Fibroblast of mammary gland (primary cell): ENCODE measurements around the gene LYZL6.
A peak's percentile ranks its signal among the peaks of the same experiment; 100 is the strongest.

ENCODE experiments used
- DNase-seq: peaks from one replicate; pipeline ENCODE4 v3.0.0-alpha.2; 2010; ENCODE audit warnings: low read depth
- H3K4me3 ChIP-seq: 2 replicates; pipeline ENCODE4 v1.5.1; 2011; ENCODE audit warnings: low read depth, mild to moderate bottlenecking, low read length, moderate library complexity; ENCODE audit not compliant: control insufficient read depth
- TF ChIP-seq, protein P1 (sequence below): conservative IDR thresholded peaks from 2 replicates; pipeline ENCODE4 v1.5.1; 2011; ENCODE audit warnings: low read depth, low read length, inconsistent platforms; ENCODE audit not compliant: control insufficient read depth, insufficient read depth

The LYZL6 gene

DNA sequence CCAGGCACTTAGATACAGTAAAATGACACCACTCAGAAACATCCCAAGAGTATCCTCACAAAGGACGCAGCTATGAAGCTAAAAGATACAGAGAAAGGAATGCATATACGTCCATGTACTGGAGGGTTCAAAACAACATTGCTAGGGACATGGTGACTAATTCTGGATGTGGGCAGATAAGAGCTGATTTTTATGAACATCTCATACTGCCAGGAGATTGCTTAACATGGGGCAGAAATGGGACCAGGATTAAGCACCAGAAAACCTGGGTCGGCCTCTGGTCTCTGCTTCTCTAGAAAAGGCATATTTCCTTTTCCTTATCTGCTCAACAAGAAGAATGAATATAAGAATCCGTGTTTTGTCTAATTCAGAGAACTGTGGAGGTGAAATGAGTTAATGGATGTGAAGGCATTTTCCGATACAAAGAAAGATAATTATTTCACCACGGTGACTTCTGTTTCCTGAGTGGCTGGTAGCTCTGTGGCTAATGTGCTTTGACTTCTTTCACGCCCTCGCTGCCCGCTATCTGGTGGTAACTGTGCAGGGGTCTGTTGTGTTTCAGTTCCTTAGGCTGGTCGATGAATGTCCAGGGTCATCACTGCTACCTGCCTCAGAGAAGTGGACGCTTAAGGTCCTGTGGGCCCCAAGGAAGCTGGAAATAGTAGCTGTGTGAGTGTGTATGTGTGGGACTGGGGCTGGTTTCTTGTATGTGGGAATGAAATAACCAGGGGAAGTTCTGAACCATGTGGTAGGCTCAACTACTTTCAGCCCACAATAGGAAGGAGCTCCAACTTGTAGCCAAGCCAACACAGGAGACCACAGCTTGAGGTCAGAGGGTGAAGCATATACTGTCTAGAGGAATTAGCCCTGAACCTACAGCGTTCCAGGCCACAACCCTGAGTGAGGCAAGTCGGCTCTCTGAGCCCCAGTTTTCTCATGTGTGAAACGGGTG is 47.6 kb downstream of the LYZL6 start:
- TF ChIP-seq, protein P1, sequence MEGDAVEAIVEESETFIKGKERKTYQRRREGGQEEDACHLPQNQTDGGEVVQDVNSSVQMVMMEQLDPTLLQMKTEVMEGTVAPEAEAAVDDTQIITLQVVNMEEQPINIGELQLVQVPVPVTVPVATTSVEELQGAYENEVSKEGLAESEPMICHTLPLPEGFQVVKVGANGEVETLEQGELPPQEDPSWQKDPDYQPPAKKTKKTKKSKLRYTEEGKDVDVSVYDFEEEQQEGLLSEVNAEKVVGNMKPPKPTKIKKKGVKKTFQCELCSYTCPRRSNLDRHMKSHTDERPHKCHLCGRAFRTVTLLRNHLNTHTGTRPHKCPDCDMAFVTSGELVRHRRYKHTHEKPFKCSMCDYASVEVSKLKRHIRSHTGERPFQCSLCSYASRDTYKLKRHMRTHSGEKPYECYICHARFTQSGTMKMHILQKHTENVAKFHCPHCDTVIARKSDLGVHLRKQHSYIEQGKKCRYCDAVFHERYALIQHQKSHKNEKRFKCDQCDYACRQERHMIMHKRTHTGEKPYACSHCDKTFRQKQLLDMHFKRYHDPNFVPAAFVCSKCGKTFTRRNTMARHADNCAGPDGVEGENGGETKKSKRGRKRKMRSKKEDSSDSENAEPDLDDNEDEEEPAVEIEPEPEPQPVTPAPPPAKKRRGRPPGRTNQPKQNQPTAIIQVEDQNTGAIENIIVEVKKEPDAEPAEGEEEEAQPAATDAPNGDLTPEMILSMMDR = no peak
- H3K4me3 ChIP-seq = no peak overlapping the region
- no peak for DNase-seq

DNA sequence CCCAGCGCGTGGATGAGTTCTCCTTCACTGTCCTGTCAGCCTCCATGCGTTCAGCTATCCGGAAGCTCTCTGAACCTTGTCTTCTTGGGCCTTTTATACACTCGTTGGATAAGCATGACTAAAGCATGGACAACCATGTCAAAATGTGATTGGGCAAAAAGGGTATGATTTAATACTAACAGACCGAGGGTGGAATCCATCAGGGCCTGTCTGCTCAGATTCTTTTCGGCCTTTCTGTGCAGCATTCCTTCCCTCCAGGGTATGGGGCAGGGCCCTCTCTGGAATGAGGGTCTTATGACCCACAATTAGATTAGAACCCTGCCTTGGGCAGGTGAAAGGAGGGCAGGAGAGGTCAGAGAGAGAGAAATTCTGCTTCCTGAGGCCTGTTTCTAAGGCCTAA is 49.3 kb downstream of the LYZL6 start:
- TF ChIP-seq, protein P1 = no peak
- no peak for DNase-seq
- H3K4me3 ChIP-seq = no peak overlapping the region

DNA sequence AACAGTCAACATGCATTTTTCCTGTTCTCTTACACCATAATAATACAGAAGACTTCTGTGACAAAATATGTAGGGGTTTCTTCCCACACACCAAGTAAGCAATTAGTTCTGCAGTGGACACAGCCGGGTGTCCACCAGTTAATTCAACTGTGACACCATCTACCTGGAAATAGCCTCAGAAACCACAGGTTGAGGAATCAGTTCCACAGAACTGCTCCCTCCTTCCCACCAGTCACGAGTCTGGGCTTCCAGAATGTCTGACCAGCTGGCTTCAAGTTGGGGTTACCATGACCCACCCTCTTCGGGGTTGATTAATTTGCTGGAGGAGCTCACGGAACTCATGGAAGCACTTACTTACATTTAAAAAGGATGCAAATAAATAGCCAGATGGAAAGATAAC is 49.8 kb downstream of the LYZL6 start:
- no peak overlapping the region for H3K4me3 ChIP-seq
- DNase-seq = no peak
- TF ChIP-seq, protein P1 = no peak

DNA sequence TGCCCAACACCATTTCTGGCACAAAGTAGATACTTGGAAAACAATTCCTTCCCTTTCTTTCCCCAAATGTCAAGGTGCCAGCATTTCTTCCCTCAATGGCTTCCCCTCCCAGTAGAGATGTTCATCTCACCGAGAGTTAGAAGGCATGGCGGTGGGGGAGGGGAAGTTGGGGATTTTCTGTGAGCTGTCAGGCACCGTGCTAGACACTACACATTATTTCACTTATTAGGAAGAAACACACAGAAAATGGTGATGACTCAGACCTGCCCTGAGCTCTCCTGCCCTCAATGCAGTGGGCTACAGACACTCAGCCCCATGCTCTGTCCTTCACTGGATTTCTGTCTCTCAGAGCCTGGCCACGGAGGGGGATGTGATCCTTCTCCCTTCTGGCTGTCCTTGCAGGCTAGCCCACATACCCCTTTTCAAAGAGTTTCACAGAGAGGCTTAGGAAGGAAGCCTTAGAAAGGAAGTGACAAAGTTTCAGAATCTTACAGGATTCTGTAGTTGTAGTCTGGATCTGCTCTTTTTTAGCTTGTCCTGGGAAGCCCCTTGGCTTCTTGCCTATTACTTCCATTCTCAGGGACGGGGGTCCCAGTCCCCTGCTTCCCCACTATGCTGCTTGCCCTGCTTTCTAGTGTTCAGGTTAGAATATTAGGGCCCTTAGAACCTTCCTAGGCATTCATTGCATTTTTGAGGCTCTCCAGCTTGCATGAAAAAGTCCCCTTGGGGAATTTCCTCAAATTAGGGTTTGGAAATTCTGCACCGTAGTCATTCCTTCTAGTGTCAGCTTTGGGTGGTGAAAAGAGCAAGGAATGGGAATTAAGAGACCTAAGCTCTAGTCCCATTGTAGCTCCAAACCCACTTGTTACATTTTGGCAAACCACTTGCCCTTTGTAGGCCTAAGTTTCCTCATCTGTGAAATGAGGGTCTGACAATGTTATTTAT is 51.1 kb downstream of the LYZL6 start:
- peak; percentile 16 for DNase-seq
- no peak overlapping the region for H3K4me3 ChIP-seq
- TF ChIP-seq, protein P1 = no peak

DNA sequence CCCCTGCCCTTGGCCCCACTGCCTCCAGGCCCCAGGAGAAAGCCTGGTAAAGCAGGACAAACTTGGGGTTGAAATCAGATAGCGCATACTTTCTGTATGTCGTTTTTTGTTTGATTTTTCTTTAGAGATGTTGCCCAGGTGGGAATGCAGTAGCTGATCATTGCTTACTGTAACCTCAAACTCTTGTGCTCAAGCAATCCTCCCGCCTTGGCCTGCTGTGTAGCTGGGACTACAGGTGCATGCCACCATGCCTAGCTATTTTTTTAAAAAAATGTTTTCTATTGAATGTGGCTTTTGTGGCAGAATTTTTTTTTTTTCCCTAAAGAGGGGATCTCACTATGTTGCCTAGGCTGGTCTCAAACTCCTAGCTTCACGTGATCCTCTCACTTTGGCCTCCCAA is 52.2 kb downstream of the LYZL6 start:
- H3K4me3 ChIP-seq = no peak overlapping the region
- TF ChIP-seq, protein P1 = no peak
- DNase-seq = no peak

DNA sequence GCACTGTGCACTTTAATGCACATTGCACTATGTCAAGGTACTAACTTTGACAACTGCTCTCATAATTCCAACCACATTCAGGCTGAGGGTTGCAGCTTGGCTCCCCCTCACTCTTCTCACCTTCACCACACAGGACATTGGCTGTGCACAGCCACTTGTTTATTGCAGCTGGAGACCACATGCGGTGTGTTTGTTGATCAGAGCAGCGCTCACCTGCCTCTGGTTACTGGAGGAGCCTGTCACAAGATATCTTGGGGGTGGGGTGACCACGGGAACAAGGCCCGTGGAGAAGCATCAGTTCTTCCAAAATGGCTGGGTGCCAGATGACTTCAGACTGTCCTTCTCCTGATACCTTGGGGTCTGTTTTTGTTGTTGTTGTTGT is 52.7 kb downstream of the LYZL6 start:
- DNase-seq = no peak
- H3K4me3 ChIP-seq = no peak overlapping the region
- TF ChIP-seq, protein P1 = no peak
